Endothelial cell of umbilical vein (primary cell): ENCODE results near the gene RBM5. TPM values are rescaled to one million over a fixed set of nuclear protein-coding genes. Genes with fewer than 3 reads are reported as not detected.

Source experiments
- BruUV-seq: library from RNA; stranded (reverse); fragments of 400-500 nt; replicated peaks from 2 replicates; lab custom pipeline; 2021; lab: Mats Ljungman, UMichigan
- CTCF ChIA-PET: fragments of 300-600, 350-600 bp; sonication (Branson Sonifier 250); formaldehyde crosslinking; loops from one replicate; lab custom pipeline; 2021; ENCODE audit warnings: antibody characterized with exemption, inconsistent platforms; lab: Charles Lee
- POLR2A ChIA-PET: fragments of 300-600, 350-600 bp; sonication (Branson Sonifier 250); formaldehyde crosslinking; loops from one replicate; lab custom pipeline; 2021; ENCODE audit warnings: antibody characterized with exemption, inconsistent platforms; lab: Charles Lee
- DNase-seq: peaks from one replicate; pipeline ENCODE4 v3.0.0-alpha.2; 2011; ENCODE audit warnings: low read depth, low spot score
- FAIRE-seq: peaks from 2 replicates; lab custom pipeline; 2011; peaks lifted over from hg19 to GRCh38; lab: Jason Lieb, UNC
- H2AFZ ChIP-seq: 2 replicates; pipeline ENCODE4 v1.6.0; 2012; ENCODE audit warnings: low read depth, low read length, control low read depth, inconsistent platforms
- H3K27ac ChIP-seq: 2 replicates; pipeline ENCODE4 v1.5.1; 2011; ENCODE audit warnings: low read depth, mild to moderate bottlenecking, control low read depth, low read length, moderate library complexity; ENCODE audit not compliant: insufficient read depth
- H3K27me3 ChIP-seq, 2 experiments: 2 replicates each; pipeline versions ENCODE4 v1.6.0 to v1.6.1; 2011; ENCODE audit warnings: low read length in 2 of 2, mixed read lengths in 1 of 2; ENCODE audit not compliant: control insufficient read depth in 2 of 2, insufficient read depth in 2 of 2
- H3K36me3 ChIP-seq, 2 experiments: 2 replicates in 1 of 2; 3 replicates in 1 of 2; pipeline ENCODE4 v1.5.1; 2011; ENCODE audit warnings: low read length in 2 of 2, mild to moderate bottlenecking in 1 of 2, moderate library complexity in 1 of 2; ENCODE audit not compliant: control insufficient read depth in 2 of 2, insufficient read depth in 2 of 2; ENCODE audit errors: extremely low read depth in 1 of 2
- H3K4me1 ChIP-seq: 3 replicates; pipeline ENCODE4 v1.5.1; 2011; ENCODE audit warnings: mild to moderate bottlenecking, low read length; ENCODE audit not compliant: control insufficient read depth, insufficient read depth; ENCODE audit errors: extremely low read depth
- H3K4me2 ChIP-seq: 2 replicates; pipeline ENCODE4 v1.6.1; 2011; ENCODE audit warnings: low read length, control low read depth, mixed read lengths; ENCODE audit not compliant: insufficient read depth
- H3K4me3 ChIP-seq, 3 experiments: fragments of 200-600 bp in 1 of 3; sonication (generic), shearing (Covaris generic) in 1 of 3; replicated peaks in 1 of 3; 2 replicates each; pipeline ENCODE4 v1.5.1; 2011 to 2016; ENCODE audit warnings: control low read depth in 3 of 3, low read length in 3 of 3, mild to moderate bottlenecking in 2 of 3, inconsistent platforms in 1 of 3, low read depth in 1 of 3, moderate library complexity in 1 of 3; ENCODE audit not compliant: insufficient read depth in 1 of 3
- H3K79me2 ChIP-seq: 2 replicates; pipeline ENCODE4 v1.6.0; 2012; ENCODE audit warnings: low read length, inconsistent platforms; ENCODE audit not compliant: control insufficient read depth, insufficient read depth
- H3K9ac ChIP-seq: replicated peaks from 2 replicates; pipeline ENCODE3; 2011; ENCODE audit warnings: low read length, control low read depth; ENCODE audit not compliant: insufficient read depth; ENCODE audit errors: extremely low read depth
- H3K9me1 ChIP-seq: replicated peaks from 3 replicates; pipeline ENCODE4 v1.6.0; 2011; ENCODE audit warnings: mild to moderate bottlenecking, low read length; ENCODE audit not compliant: control insufficient read depth, insufficient read depth; ENCODE audit errors: extremely low read depth
- H3K9me3 ChIP-seq: replicated peaks from 2 replicates; pipeline ENCODE4 v1.5.1; 2012; ENCODE audit warnings: low read length, inconsistent platforms; ENCODE audit not compliant: control insufficient read depth, insufficient read depth
- H4K20me1 ChIP-seq: replicated peaks from 2 replicates; pipeline ENCODE3; 2011; ENCODE audit warnings: mild to moderate bottlenecking, low read length; ENCODE audit not compliant: control insufficient read depth, insufficient read depth; ENCODE audit errors: extremely low read depth
- EZH2 ChIP-seq: IDR thresholded peaks from 2 replicates; pipeline ENCODE4 v1.6.1; 2012; ENCODE audit warnings: borderline replicate concordance, low read depth, mild to moderate bottlenecking, moderate library complexity, low read length, inconsistent platforms; ENCODE audit not compliant: severe bottlenecking
- FOS ChIP-seq: IDR thresholded peaks from 2 replicates; pipeline ENCODE4 v1.6.1; 2011; ENCODE audit warnings: mild to moderate bottlenecking, low read length, moderate library complexity, borderline replicate concordance; ENCODE audit not compliant: insufficient read depth
- GATA2 ChIP-seq: IDR thresholded peaks from 2 replicates; pipeline ENCODE4 v1.7.0; 2011; ENCODE audit warnings: low read depth, mild to moderate bottlenecking, moderate library complexity, mixed read lengths, low read length; ENCODE audit not compliant: insufficient read length, insufficient read depth
- JUN ChIP-seq: IDR thresholded peaks from 2 replicates; pipeline ENCODE4 v1.6.1; 2011; ENCODE audit warnings: borderline replicate concordance, low read depth; ENCODE audit not compliant: insufficient read length, insufficient read depth
- MYC ChIP-seq: IDR thresholded peaks from one replicate; pipeline ENCODE4 v1.6.1; 2011; ENCODE audit warnings: mild to moderate bottlenecking, low read depth, low read length
- POLR2A ChIP-seq: IDR thresholded peaks from 2 replicates; pipeline ENCODE4 v1.6.1; 2012; ENCODE audit warnings: low read depth, mild to moderate bottlenecking, control low read depth, low read length
- POLR2AphosphoS5 ChIP-seq: IDR thresholded peaks from 2 replicates; pipeline ENCODE4 v1.6.1; 2012; ENCODE audit warnings: low read depth, mild to moderate bottlenecking, control low read depth, low read length, moderate library complexity; ENCODE audit not compliant: insufficient read depth
- dilution Hi-C: fragments of 300-500 bp; cut with MboI; formaldehyde crosslinking; loops from one replicate; pipeline ENCODE4 v1.15.0; 2019; ENCODE audit warnings: low sequenced_read_pairs; ENCODE audit not compliant: extremely low pct_ligation_motif_present
- intact Hi-C: fragments of 100-400 bp; cut with micrococcal nuclease; formaldehyde crosslinking; loops from one replicate; pipeline ENCODE4 v1.10.0; 2022
- polyA plus RNA-seq, 4 experiments: library from polyadenylated mRNA; depleted of rRNA in 3 of 4; stranded (reverse) in 3 of 4; unstranded in 1 of 4; fragments of >200 nt; gene quantifications; 2 replicates each; pipeline versions ENCODE4 v1.2.1 to v1.2.3, GENCODE V29; 2011 to 2012; ENCODE audit warnings: missing spikeins in 1 of 4
- total RNA-seq: library from RNA; stranded (reverse); gene quantifications from 2 replicates; pipeline ENCODE4 v1.2.3, GENCODE V29; 2021
- TF ChIP-seq, protein P1 (sequence below): IDR thresholded peaks from 2 replicates; pipeline ENCODE4 v1.6.1; 2011; ENCODE audit not compliant: insufficient read depth, insufficient read length
- TF ChIP-seq, protein P2 (sequence below), 2 donors: IDR thresholded peaks; 1 replicate in 1 of 2; 2 replicates in 1 of 2; pipeline ENCODE4 v1.5.1; 2011; ENCODE audit warnings: low read length in 2 of 2, mild to moderate bottlenecking in 2 of 2, moderate library complexity in 2 of 2, control low read depth in 1 of 2, inconsistent platforms in 1 of 2, low read depth in 1 of 2; ENCODE audit not compliant: insufficient read depth in 1 of 2; ENCODE audit errors: extremely low read depth in 1 of 2

The RBM5 gene
- total and polyA plus RNA-seq, 2 donors (not counting 3 experiments of a cell fraction or from before 2014, with no cell fraction given) = 190 to 218 TPM

DNA sequence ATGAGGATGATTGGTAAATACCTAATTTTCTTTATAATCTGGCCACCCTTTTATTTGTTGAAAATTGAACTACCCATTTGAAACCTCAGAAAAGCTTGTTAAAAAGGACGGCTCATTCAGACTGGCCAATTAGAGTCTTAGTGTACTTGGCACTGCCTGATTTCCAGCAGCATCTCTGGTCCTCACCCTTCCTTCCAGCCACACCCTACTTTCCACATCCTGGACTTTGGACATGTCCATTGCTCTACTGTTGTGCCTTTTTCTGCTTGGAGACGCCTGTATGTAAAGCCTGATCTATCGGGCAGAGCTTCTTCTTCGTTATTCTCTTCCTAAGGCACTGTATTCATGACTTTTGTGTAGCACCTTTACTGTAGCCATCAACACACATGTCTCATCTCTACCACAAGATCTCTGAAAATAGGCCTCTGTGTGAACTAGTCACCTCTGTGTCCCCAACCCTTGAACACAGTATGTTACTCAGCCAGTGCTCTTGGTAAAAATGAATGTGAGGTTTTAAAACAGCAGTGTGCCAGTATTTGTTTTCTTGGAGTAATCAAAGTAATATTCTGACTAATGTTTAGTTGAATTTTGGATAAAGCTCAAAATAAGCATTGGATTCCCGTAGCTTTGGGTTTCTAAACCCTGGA lies 6.8 kb downstream of the RBM5 start:
- Histone ChIP-seq H4K20me1 (peaks cover 6% of the 10 kb centered on the region), H3K27me3 (no peaks in the 10 kb centered on the region), H3K4me1 (peaks cover 10% of the 10 kb centered on the region), H3K9me3 (no peaks in the 10 kb centered on the region), H3K79me2 (peaks cover 51% of the 10 kb centered on the region), H3K9me1 (no peaks in the 10 kb centered on the region), H3K36me3 (peaks cover 55 to 60% of the 10 kb centered on the region in 2 experiments), H2AFZ (no peak overlapping the region), H3K4me3 (no peak overlapping the region), H3K9ac (no peak overlapping the region), H3K27ac (no peak overlapping the region), H3K4me2 (no peak overlapping the region)
- intact Hi-C loops (no loop called here), dilution Hi-C loops (no loop called here)
- DNase-seq = no peak
- CTCF ChIA-PET = interaction anchor here (1.0 to 1.6 kb wide), 4 partner anchors 12 to 27 kb away, joined by 3 to 4 read pairs (median 4); no protein-coding TSS in a partner anchor
- TF ChIP-seq, protein P1, sequence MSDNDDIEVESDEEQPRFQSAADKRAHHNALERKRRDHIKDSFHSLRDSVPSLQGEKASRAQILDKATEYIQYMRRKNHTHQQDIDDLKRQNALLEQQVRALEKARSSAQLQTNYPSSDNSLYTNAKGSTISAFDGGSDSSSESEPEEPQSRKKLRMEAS = no peak
- TF ChIP-seq GATA2 (no peak), EZH2 (no peak), MYC (no peak), FOS (no peak), JUN (no peak), POLR2AphosphoS5 (no peak), POLR2A (no peak)
- TF ChIP-seq, protein P2, sequence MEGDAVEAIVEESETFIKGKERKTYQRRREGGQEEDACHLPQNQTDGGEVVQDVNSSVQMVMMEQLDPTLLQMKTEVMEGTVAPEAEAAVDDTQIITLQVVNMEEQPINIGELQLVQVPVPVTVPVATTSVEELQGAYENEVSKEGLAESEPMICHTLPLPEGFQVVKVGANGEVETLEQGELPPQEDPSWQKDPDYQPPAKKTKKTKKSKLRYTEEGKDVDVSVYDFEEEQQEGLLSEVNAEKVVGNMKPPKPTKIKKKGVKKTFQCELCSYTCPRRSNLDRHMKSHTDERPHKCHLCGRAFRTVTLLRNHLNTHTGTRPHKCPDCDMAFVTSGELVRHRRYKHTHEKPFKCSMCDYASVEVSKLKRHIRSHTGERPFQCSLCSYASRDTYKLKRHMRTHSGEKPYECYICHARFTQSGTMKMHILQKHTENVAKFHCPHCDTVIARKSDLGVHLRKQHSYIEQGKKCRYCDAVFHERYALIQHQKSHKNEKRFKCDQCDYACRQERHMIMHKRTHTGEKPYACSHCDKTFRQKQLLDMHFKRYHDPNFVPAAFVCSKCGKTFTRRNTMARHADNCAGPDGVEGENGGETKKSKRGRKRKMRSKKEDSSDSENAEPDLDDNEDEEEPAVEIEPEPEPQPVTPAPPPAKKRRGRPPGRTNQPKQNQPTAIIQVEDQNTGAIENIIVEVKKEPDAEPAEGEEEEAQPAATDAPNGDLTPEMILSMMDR (IDR thresholded peaks at IDR 0.05; ENCODE audit: extremely low read depth in 1 of 2, insufficient read depth in 1 of 2, low read depth in 1 of 2, low read length in 2 of 2) = no peak
- POLR2A ChIA-PET = interaction anchor here (0.7 kb wide), 1 partner anchor 12 kb away, joined by 3 read pairs; no protein-coding TSS in a partner anchor
- BruUV-seq = no TSS peak
- no peak for FAIRE-seq
